DMS53 treated with DMSO at 0.1 percent for 48 hours (cell line): ENCODE data around the gene CSNK2A3.

Source experiments
- DNase-seq: peaks from one replicate; lab custom pipeline; 2025; ENCODE audit not compliant: unreplicated experiment; lab: John Stamatoyannopoulos, UW

CSNK2A3 gene

GRCh38 chr11:11338304-11338703 lies 14.7 kb downstream of the CSNK2A3 start:
- DNase-seq, result no peak

DNA sequence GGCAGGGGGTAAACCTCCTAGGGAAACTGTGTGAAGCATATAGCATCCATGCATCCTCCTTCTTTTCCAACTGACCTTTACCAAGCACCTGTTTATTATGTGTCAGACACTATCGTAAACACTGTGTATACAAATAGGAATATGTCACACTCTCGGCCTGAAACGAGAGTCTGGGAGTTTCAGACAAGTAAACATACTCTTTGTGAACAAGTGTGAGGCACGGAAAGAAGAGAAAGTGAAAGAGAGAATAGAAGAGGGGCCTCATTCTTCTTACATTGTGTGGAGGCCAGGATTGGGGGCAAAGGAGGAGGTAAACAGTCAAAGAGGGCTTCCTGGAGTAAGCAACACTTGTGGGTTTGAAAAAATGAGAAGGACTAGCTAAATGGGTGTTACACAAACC lies 16.4 kb downstream of the CSNK2A3 start:
- no peak for DNase-seq

GRCh38 chr11:11335043-11335442 lies 18.0 kb downstream of the CSNK2A3 start:
- no peak for DNase-seq

- DNase-seq, result no peak
These were observed 18.4 kb downstream of the CSNK2A3 start for GRCh38 chr11:11334607-11335006.

GRCh38 chr11:11332141-11332710 lies 20.8 kb downstream of the CSNK2A3 start:
- peak; percentile 6 for DNase-seq

- DNase-seq, result no peak
These were observed 23.8 kb downstream of the CSNK2A3 start for GRCh38 chr11:11329062-11329806.

- DNase-seq, result no peak
These were observed 29.0 kb downstream of the CSNK2A3 start for GRCh38 chr11:11324090-11324489.

GRCh38 chr11:11322101-11322500 lies 30.9 kb downstream of the CSNK2A3 start:
- no peak for DNase-seq

GRCh38 chr11:11320825-11321224 lies 32.2 kb downstream of the CSNK2A3 start:
- no peak for DNase-seq

- DNase-seq, result no peak
These were observed 34.1 kb downstream of the CSNK2A3 start for GRCh38 chr11:11318961-11319360.

DNA sequence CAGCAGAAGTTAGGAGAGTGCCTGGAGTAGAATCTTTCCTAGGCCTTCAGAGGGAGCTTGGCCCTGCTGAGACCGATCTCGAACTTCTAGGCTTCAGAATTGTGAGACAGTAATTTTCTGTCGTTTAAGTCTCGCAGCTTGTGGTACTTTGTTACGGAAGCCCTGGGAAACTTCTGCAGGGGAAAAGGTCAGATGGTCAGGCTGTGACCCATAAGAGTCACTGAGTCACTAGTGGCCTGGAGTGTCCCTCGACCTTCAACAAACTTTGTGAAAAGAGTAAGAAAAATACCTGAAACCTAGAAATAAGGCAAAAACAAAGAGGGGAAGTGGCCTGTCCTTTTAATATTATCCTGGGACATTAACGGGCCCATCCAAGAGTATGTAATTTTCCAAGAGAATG lies 34.6 kb downstream of the CSNK2A3 start:
- no peak for DNase-seq

DNA sequence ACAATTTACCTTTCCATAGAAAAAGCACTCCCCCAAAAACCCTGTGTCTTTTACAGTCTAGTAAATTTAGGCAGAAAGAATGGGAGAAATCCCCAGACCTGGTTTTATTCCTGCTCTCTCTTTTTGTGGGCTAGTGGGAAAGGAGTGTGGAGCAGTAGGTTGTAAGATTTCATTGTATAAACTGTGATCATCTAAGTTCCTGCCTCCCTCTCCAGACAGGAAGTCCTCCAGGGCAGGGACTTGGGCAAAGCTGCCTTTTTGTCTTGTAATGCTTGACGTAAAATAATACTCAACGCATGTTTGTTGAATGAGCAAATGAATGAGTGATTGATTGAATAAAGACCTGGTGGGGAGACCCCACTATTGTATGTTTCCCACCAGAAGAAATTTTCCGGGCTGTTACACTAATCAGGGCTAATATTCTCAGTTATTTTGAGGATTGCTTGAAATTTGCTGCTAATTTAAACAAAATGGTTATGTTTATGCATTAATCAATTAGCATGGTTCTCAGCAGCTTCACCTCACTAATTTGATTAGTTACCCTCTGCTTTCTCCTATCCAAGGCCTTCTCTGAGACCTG lies 36.3 kb downstream of the CSNK2A3 start:
- no peak for DNase-seq

DNA sequence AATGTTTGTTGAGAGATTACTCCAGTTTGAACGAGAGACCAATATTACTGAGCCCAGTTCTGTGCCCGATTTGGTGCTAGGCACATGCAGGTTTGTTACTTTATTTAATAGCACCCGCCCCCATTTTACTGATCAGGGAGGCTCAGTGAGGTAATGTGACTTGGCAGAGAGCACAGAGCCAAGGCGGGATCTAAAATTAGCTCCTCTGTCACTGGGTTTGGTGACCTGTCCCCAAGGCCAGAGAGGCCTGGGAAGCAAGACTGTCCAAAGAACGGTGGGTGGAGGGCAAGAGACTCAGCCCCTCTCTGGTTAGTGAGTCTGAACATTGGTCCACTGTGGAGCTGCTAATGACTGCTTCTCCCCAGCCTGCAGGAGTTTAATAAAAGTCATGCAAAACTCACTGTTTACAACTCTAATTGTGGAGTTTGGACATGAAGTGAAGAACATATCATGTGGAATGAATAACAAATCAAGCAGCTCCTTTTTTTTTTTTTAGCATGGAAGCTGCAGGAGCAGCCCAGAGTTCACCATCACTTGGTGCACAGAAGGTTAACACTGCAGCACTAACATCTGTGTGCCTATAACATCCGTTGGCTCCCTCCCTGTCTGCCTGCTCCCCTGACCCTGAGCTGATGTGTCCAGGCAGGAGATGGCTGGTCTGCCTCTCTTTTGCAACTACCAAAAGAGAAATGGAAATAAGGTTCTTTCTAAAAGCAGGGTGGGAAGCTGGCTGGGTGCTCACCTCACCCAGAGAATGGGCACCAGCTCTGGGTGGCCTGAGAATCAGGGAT lies 39.0 kb downstream of the CSNK2A3 start:
- DNase-seq, result no peak

- DNase-seq, result peak; percentile 53
These were observed 39.6 kb downstream of the CSNK2A3 start for GRCh38 chr11:11313426-11313825.

DNA sequence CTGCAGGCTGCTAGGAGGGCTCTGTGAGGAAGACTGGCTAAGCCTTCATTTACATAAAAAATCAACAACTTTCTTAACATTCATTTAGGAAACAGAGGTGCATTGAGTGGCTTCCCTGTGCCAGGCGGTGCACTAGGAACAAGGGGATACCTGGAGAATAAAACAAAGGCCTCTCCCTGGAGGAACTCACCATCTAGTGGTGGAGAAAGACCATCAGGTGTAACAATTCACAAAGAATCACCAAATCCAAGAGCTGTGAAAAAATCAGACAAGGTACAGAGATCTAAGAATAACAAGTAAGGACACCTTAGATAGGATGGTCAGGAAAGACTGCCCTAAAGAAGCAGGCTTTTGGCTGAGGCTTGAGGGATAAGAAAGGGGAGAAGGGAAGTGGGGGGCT lies 40.3 kb downstream of the CSNK2A3 start:
- no peak for DNase-seq

DNA sequence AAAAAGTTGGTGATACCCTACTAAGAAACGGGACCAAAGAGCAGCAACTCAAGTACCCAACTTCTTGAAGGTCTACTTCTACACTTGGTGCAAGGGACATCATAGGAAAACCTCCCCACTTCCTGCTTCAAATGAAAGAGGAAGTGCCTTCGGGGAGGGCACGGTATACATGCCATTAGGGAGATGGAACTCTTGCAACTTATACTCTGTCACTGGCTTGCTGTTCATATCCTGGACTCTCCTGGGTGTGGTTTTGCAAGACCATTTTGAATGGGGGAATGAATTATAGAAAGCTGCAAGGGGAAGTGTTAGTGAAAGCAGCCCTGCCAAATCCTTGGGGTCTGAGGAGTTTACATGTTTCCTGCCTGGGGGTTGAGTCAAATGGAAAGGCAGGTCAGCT lies 41.9 kb downstream of the CSNK2A3 start:
- DNase-seq, result no peak

GRCh38 chr11:11309906-11310305 lies 43.1 kb downstream of the CSNK2A3 start:
- DNase-seq, result no peak

- no peak for DNase-seq
These were observed 44.8 kb downstream of the CSNK2A3 start for GRCh38 chr11:11308249-11308648.

DNA sequence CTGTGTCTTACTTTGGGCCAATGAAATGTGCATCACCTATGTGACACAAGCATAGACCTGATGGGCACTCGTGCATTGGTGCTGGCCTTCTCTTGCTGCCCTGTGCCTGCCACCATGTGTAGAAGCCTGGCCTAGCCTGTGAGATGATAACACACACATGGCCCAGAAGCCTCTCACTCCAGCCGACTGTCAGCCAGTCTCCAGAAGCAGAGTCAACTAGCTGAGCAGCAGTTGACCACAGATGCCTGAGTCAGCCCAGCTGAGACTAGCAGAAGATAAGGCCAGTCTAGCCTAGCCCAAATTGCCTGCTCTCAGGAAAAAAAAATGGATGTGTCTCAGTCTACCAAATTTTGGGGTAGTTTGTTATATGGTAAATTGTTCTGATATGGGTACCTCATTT lies 46.2 kb downstream of the CSNK2A3 start:
- no peak for DNase-seq

DNA sequence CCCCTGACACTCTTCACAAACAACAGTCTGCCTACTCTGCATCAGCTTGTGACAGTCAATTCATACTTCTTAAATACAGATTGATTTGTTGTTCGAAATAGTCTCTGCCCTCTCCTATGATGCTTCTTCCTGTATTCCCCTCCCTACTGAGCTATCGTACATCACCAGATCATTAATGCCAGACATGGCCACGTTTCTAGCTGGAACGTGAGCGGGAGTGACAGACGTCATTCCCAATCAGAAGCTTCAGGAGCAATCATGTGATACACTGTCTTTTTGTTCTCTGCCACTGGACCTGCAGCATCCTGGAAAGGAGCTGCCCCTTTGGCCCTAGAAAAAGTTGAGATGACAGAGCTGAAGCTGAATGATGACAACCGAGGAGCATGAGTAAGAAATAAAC lies 48.5 kb downstream of the CSNK2A3 start:
- DNase-seq, result no peak

- DNase-seq, result no peak
These were observed 50.5 kb downstream of the CSNK2A3 start for GRCh38 chr11:11302565-11302964.
